AG08396 (cell line): Measurements from ENCODE around the gene EDA.

Experiments
- DNase-seq: peaks from one replicate; pipeline ENCODE4 v3.0.0; 2012; ENCODE audit warnings: low spot score, mixed read lengths

The EDA gene

DNA sequence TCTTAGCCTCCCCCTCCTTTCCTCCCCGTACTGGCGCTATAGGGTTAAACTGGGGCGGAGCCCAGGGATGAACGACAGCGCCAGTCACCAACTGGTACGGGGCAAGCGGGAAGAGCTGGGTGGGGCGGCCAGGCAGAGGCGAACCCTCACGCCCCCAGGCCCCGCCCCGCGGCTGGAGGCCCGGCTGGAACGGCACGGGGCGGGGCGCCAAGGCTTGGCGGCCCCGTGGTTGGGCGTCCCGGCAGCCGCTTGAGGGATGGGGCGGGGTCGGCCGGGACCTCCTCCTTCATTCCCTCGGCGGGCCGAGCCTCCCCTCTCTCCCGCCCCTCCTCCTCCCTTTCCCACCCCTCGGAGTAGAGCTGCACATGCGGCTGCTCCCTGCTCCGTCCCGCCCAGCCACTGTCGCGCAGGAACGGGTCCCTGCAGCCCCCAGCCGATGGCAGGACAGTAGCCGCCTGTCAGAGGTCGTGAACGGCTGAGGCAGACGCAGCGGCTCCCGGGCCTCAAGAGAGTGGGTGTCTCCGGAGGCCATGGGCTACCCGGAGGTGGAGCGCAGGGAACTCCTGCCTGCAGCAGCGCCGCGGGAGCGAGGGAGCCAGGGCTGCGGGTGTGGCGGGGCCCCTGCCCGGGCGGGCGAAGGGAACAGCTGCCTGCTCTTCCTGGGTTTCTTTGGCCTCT is at the start of gene EDA:
EDA (plus strand) TSS at position 335 of the 678 bp plus-strand sequence.
- peak; percentile 86 for DNase-seq

DNA sequence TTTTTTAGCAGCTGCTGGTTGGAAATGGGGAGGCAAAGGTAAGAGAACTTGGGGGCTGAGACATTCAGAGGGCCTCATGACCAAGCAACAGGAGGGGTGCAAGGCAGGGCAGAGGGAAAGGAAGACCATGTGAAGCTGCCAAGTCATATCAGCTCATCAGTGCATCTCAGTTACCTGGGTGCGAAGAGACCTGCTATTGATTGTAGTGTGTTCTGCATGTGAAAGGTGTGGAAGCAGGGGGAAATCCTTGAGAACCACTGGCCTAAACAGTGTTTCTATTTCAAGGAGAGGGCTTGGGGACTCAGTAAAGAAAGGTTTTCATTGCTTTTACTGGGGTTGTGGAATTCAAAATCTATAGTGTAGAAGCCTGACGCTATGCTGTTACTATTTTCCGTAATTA is 47.1 kb upstream of the EDA start:
- DNase-seq = no peak

DNA sequence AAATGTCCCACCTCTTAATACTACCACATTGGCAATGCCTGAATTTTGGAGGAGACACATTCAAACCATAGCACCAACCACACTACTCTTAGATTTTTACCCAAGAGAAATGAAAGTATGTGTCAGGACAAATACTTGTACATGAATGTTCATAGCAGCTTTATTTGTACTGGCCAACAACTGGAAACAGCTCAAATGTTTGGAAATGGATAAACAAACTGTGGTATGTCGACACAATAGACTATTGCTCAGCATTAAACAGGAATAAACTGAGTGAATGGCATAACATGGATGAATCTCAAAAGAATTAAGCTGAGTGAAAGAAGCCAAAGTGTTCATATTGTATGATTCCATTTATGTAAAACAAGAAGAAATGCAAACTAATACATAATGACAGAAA is 18.5 kb upstream of the EDA start:
- DNase-seq = no peak

- no peak for DNase-seq
Measured at GRCh38 chrX:69600182-69600581, 15.7 kb upstream of the EDA start.

DNA sequence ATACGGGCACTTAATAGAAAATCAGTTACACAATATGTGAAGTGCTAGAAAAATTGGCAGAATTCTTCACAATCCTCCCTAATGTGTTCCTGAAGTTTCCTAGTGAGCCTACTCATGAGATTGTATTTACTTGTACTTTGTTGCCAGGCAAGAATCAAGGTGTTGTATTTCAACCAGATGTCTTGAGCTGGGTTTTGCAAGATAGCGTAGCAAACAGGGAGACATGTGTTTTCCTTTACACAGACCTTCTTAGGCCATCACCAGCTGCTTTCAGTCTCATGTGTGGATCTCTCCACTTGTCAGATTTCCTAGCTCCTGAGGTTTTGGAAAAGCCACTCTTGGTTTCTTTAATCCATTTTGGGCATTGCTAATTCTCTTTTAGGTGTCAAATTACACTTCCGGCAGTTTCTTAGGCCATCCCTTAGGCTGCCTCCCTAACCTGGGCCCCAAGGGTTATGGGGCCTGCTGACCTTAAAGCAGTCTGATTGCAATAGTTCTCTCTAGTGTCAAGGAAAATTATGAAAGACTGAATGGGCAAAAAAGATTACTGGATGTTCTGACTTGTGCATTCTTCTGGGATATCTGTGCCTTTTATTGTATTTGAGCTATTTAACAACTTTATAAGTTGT is 12.2 kb upstream of the EDA start:
- no peak for DNase-seq

DNA sequence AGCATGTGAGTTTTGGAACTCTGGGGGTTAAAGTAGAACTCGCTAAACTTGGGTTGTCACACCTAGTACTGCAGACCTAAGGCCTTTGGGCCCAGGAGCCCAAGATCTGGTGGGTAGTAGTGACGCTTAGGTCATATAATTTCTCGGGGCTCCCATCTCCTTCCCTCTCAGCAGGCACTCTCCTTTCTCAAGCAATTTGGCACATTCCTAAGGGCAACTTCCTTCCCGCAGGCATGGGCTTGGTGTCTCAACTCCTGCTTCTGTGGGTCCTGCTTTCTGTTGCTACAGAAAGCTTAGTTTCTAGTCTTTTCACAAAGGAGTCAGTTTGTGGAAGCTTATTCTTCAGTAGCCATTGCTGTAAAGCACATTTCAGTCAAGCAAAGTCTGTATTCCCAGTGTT is 10.4 kb upstream of the EDA start:
- no peak for DNase-seq

DNA sequence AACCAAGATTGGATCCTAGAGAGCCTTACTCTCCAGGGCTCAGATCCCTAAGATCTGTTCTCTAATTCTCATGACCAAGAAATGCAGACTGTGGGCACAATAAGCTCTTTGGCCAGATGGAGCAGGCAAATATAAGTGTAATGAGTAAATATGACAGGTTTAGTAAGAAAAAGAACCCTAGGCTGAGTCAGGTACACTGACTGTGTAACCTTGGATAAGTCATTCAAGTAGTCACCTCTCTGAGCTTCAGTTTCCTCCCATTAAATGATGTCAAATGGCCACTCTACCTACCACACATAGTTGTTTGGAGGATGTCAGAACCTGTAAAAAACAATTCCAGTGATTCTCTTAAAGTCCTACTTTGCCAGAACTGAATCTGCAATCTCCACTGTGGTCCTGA is 8.3 kb upstream of the EDA start:
- DNase-seq = no peak

GRCh38 chrX:69613946-69614345 is 2.0 kb upstream of the EDA start:
- DNase-seq = no peak

- no peak for DNase-seq
Measured at GRCh38 chrX:69614886-69615285, 1.0 kb upstream of the EDA start.

DNA sequence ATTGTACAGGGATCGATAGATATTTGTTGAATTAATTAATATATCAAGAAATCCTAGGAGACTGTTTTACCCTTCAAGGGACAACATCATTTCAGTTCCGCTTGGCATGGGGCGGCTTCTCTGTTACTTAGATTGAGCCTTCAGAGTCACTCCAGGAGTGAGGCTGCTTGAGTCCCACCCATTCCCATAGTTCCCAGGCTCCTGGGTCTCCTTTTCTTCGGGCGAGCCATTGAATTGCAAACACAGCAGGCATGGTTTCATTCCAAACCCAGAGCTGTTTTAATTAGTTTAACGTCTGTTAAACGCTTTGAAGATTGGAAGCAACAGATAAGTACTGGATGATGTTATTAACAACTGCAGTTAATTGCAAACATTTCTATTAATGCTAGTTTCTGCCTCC is 571 bp upstream of the EDA start:
- no peak for DNase-seq

GRCh38 chrX:69616457-69617203 is 717 bp downstream of the EDA start:
- no peak for DNase-seq

DNA sequence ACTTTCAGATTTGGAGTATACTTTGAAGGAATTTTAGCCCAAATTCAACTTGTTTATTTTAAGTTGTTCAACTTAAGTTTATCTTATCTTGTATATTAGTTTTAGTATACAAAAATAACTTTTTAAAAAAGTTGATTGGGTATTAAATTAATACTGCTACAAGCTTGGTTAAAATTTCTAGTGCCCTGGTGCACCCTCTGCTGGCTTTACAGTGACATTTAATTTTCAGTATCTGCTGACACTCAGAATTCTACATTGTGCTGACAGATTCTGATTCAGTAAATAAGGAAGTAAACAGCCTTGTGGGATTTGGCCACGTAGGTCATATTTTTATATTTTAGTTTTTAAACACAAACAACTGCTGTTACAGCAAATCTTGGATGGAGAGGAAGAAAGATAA is 2.9 kb downstream of the EDA start:
- peak; percentile 23 for DNase-seq

DNA sequence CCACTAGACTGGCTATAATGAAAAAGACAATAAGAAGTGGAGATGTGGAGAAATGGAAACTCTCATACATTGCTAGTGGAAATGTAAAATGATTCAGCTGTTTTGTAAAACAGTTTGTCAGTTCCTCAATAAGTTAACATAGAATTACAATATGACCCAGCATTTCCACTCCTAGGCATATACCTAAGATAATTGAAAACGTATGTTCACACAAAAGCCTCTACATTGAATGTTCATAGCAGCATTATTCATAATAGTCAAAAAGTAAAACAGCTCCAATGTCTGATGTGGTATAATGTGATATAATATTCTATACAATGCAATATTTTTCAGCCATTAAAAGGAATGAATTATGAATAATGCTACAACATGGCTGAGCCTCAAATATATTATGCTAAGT is 10.2 kb downstream of the EDA start:
- DNase-seq = no peak

DNA sequence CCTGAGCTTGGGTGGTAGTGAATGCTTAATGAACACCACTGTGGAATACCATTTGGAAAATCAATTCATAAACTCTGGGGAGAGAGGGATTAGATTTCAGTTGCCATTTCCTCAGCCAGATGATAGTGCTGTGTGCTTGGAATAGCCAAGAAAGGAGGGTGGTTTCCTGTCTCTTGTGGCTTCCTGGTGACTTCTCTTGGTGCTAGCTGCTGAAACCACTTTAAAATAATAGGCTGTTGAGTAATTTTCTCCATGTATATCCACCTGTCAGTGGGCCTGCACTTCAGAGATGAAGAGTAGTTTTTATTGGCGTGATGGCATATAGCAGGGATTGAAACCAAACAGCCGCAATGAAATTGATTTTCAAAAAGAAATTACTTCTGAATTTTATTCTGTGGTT is 11.8 kb downstream of the EDA start:
- DNase-seq = no peak

GRCh38 chrX:69630147-69630546 is 14.2 kb downstream of the EDA start:
- no peak for DNase-seq

DNA sequence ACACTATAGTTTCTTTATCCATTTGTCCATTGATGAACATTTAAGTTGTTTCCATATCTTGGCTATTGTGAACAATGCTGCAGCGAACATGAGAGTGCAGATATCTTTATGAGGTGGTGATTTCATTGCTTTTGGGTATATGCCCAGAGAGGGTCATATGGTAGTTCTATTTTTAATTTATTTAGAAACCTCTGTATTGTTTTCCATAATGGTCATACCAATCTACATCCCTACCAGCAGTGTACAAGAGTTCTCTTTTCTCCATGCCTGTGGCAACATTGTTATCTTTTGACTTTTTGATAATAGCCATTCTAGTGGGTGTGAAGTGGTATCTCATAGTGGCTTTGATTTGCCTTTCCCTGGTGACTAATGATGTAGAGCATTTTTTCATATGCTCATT is 48.8 kb downstream of the EDA start:
- DNase-seq = no peak

GRCh38 chrX:69670001-69670555 is 54.2 kb downstream of the EDA start:
- no peak for DNase-seq

- no peak for DNase-seq
Measured at GRCh38 chrX:69674891-69675290, 59.0 kb downstream of the EDA start.

DNA sequence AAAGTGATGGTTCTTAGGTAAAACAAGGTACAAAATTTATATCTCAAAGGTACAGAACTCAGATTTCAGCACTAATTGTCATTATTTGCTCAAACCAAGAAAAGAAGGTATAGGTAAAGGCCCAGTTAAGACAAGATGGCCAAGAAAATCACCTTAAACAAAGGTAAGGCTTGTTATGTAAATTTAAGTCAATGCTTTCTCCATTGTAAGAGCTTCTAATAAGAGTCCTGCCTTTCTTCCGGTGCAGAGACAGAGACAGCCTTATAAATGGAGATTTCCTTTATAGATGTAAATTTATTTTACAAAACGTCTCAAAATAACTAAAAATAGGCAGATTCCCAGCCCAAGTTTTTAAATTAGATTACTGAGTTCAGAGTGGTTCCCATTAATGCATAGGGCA is 89.9 kb downstream of the EDA start:
- DNase-seq = no peak

DNA sequence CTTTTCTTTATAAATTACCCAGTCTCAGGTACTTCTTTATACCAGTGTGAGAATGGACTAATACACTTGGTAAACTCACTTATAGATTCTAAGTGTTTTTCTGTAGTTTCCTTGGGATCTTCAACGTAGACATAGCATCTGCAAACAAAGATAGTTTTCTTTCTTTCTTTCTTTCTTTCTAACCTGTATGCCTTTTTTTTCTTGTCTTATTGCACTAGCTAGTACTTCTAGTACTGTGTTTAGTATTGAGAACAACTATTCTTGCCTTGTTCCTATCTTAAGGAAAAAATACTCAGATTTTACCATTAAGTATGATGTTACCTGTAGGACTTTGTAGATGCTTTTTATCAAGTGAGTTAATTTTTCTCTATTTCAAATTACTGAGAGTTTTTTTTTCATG is 102.2 kb downstream of the EDA start:
- DNase-seq = no peak

- DNase-seq = no peak
Measured at GRCh38 chrX:69724307-69724706, 108.4 kb downstream of the EDA start.

DNA sequence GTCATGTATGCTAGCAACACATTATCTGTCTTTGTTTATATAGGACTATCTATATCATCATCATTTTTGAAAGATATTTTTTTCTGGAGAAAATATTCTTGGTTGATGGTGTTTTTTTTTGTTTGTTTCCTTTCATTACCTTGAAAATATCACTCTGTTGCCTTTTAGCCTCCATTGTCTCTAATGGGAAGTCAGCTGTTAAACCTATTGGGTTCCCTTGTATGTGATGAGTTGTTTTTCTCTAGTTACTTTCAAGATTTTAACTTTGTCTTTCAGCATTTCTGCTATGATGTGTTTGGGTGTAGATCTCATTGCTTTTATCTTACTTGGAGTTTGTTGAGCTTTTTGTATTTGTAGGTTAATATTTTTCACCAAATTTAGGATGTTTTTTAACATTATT is 124.4 kb downstream of the EDA start:
- no peak for DNase-seq

- DNase-seq = no peak
Measured at GRCh38 chrX:69741721-69742120, 125.8 kb downstream of the EDA start.
